Stimulated activated effector memory CD8-positive, alpha-beta T cell treated with anti-CD3 and anti-CD28 coated beads, Interleukin-12 subunit alpha, Interleukin-12 subunit beta, amount 100 ng/mL, for 72 hours (primary cell): Measurements from ENCODE around the gene XRCC4.
"Not testable (repeated sequence)": the region's sequence is repeated elsewhere in the genome, so short reads cannot be mapped to it uniquely, and the experiment has no call there.

ENCODE experiments used
- ATAC-seq: fragments of 150-1000 bp; cut with Tn5 transposase; 2 replicates; pipeline ENCODE4 v1.10.0; 2021
- DNase-seq, 2 donors: peaks; one replicate each; pipeline ENCODE4 v3.0.0; 2021 to 2022; ENCODE audit warnings: low spot score in 2 of 2
- H3K27ac Mint-ChIP-seq: one replicate; pipeline ENCODE4 v1.8.0; 2022; ENCODE audit warnings: mild to moderate bottlenecking, mixed read lengths
- H3K36me3 Mint-ChIP-seq: one replicate; pipeline ENCODE4 v1.8.0; 2022; ENCODE audit warnings: mild to moderate bottlenecking, mixed read lengths
- H3K4me1 Mint-ChIP-seq: one replicate; pipeline ENCODE4 v1.8.0; 2022; ENCODE audit warnings: mixed read lengths
- H3K4me3 Mint-ChIP-seq: one replicate; pipeline ENCODE4 v1.8.0; 2022; ENCODE audit warnings: mild to moderate bottlenecking, mixed read lengths
- H3K9me3 Mint-ChIP-seq: one replicate; pipeline ENCODE4 v1.8.0; 2022; ENCODE audit warnings: mixed read lengths

Gene XRCC4

GRCh38 chr5:83125560-83125959 is 48.2 kb downstream of the XRCC4 start:
- H3K9me3 Mint-ChIP-seq = peaks cover 3% of the 10 kb centered on the region
- H3K4me3 Mint-ChIP-seq = no peak overlapping the region
- no peaks in the 10 kb centered on the region for H3K4me1 Mint-ChIP-seq
- no peak for DNase-seq
- ATAC-seq = no peak
- H3K36me3 Mint-ChIP-seq = no peaks in the 10 kb centered on the region
- H3K27ac Mint-ChIP-seq = no peak overlapping the region

DNA sequence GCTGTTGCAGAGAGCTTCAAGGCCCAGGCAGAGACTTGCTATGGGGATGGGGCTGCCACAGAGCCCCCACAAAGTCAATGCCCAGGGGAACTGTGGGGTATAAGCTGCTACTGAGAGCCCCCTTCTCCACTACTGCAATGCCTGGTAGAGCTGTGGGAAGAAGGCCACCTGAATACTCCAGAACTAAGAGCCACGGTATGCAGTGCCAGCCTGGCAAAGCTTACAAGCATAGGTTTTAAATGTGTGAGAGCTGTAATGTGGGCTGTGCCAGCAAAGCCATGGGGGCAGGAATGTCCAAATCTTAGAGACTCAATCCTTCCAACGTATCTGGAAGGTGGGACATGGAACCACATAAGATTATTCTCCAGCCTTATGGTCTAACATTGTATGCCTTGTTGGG is 49.2 kb downstream of the XRCC4 start:
- ATAC-seq (no peak), DNase-seq (no peak)
- no peak overlapping the region for H3K4me3 Mint-ChIP-seq
- H3K36me3 Mint-ChIP-seq = no peaks in the 10 kb centered on the region
- no peaks in the 10 kb centered on the region for H3K4me1 Mint-ChIP-seq
- peaks cover 8% of the 10 kb centered on the region for H3K9me3 Mint-ChIP-seq
- no peak overlapping the region for H3K27ac Mint-ChIP-seq

- H3K9me3 Mint-ChIP-seq = peaks cover 7% of the 10 kb centered on the region
- H3K27ac Mint-ChIP-seq = no peak overlapping the region
- ATAC-seq = no peak
- H3K4me1 Mint-ChIP-seq = no peaks in the 10 kb centered on the region
- no peak for DNase-seq
- no peak overlapping the region for H3K4me3 Mint-ChIP-seq
- no peaks in the 10 kb centered on the region for H3K36me3 Mint-ChIP-seq
Measured at GRCh38 chr5:83133797-83134196, 56.5 kb downstream of the XRCC4 start.

DNA sequence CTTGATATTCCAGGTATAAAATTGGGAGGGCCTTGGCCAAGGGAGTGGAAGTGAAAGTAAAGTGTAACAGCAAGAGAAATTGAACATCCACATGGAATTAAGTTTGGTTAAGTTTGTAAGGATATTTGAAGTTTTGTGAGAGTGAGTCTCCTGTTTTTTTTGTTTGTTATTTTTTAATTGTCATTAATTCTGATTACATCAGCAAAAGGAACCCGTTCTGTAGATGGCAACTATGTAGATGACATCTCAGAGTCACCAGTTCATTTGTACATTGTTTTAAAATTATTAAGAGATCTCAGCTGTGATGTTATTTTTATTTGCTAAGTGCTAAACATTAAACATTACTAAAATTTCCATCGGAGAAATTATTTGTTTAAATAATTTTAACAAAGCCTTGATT is 65.2 kb downstream of the XRCC4 start:
- H3K9me3 Mint-ChIP-seq = no peaks in the 10 kb centered on the region
- H3K4me3 Mint-ChIP-seq = no peak overlapping the region
- H3K36me3 Mint-ChIP-seq = no peaks in the 10 kb centered on the region
- DNase-seq (no peak), ATAC-seq (no peak)
- H3K27ac Mint-ChIP-seq = no peak overlapping the region
- no peaks in the 10 kb centered on the region for H3K4me1 Mint-ChIP-seq

DNA sequence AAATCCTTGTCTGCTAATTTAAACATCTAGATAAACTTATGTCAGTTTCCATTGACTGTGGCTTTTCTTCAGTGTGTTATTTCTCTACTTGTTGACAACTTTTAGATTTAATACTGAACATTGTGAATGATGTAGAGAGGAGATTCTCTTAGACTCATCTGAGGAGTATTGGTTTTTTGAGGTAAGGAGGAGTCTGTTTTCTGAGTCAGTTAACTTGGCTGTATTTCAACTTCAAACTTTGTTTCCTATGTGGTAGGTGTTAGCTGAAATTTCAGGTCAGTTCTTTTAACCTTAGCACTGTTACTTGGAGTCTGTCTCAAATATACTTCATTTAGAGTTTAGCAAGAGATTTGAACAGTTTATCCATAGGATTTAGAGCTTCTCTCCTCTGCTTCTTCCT is 67.9 kb downstream of the XRCC4 start:
- ATAC-seq (no peak), DNase-seq (no peak)
- H3K4me3 Mint-ChIP-seq = no peak overlapping the region
- H3K36me3 Mint-ChIP-seq = no peaks in the 10 kb centered on the region
- H3K4me1 Mint-ChIP-seq = no peaks in the 10 kb centered on the region
- H3K9me3 Mint-ChIP-seq = no peaks in the 10 kb centered on the region
- no peak overlapping the region for H3K27ac Mint-ChIP-seq

- no peak for ATAC-seq
- no peaks in the 10 kb centered on the region for H3K36me3 Mint-ChIP-seq
Measured at GRCh38 chr5:83145882-83146331, 68.6 kb downstream of the XRCC4 start.

GRCh38 chr5:83146441-83146840 is 69.1 kb downstream of the XRCC4 start:
- H3K36me3 Mint-ChIP-seq = no peaks in the 10 kb centered on the region
- no peak for ATAC-seq
- no peak overlapping the region for H3K27ac Mint-ChIP-seq

More at GRCh38 chr5:83145882-83146331, 68.6 kb downstream of the XRCC4 start:
- H3K27ac Mint-ChIP-seq = no peak overlapping the region
- H3K4me3 Mint-ChIP-seq = no peak overlapping the region
- no peak for DNase-seq
- no peaks in the 10 kb centered on the region for H3K4me1 Mint-ChIP-seq
- no peaks in the 10 kb centered on the region for H3K9me3 Mint-ChIP-seq

DNA sequence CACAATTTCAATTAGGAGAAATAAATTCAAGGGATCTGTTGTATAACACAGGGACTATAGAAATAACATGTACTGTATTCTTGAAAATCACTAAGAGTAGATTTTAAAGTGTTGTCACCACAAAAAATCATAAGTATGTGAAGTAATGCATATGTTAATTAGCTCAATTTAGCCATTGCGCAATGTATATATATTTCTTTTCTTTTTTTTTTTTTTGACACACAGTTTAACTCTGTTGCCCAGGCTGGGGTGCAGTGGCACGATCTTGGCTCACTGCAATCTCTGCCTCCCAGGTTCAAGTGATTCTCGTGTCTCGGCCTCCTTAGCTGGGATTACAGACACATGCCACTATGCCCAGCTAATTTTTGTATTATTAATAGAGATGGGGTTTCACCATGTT is 70.2 kb downstream of the XRCC4 start:
- H3K9me3 Mint-ChIP-seq = no peaks in the 10 kb centered on the region
- H3K27ac Mint-ChIP-seq = no peak overlapping the region
- no peak overlapping the region for H3K4me3 Mint-ChIP-seq
- no peaks in the 10 kb centered on the region for H3K36me3 Mint-ChIP-seq
- H3K4me1 Mint-ChIP-seq = no peaks in the 10 kb centered on the region
- DNase-seq = no peak
- ATAC-seq = no peak

More at GRCh38 chr5:83146441-83146840, 69.1 kb downstream of the XRCC4 start:
- H3K4me1 Mint-ChIP-seq = no peaks in the 10 kb centered on the region
- DNase-seq = no peak
- H3K9me3 Mint-ChIP-seq = no peaks in the 10 kb centered on the region
- H3K4me3 Mint-ChIP-seq = no peak overlapping the region

- Mint-ChIP-seq H3K9me3 (no peaks in the 10 kb centered on the region), H3K36me3 (no peaks in the 10 kb centered on the region), H3K4me3 (no peak overlapping the region), H3K27ac (no peak overlapping the region), H3K4me1 (no peaks in the 10 kb centered on the region)
- ATAC-seq = no peak
- no peak for DNase-seq
Measured at GRCh38 chr5:83148370-83148769, 71.0 kb downstream of the XRCC4 start.

- no peaks in the 10 kb centered on the region for H3K9me3 Mint-ChIP-seq
- DNase-seq (no peak), ATAC-seq (no peak)
- no peaks in the 10 kb centered on the region for H3K36me3 Mint-ChIP-seq
- no peaks in the 10 kb centered on the region for H3K4me1 Mint-ChIP-seq
- no peak overlapping the region for H3K4me3 Mint-ChIP-seq
- H3K27ac Mint-ChIP-seq = no peak overlapping the region
Measured at GRCh38 chr5:83149671-83150070, 72.3 kb downstream of the XRCC4 start.

DNA sequence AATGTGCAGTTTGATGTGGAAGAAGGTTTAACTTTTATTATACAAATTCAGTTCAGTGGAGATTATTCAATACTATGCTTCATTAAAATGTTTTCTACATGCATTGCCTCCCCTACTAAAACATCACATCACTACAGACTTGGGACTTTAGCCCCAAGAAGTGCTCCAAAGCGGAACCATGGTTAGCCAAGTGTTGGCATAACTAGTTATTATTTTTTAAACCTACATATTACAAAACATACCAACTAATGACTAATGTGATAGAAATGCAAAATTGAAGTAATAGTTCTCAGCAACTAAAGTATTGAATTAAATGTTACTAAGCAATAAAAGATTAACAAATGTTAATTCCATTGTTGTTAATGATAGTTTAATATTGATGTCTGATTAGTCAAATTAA is 74.5 kb downstream of the XRCC4 start:
- H3K9me3 Mint-ChIP-seq = no peaks in the 10 kb centered on the region
- DNase-seq = no peak
- H3K4me3 Mint-ChIP-seq = no peak overlapping the region
- ATAC-seq = no peak
- H3K4me1 Mint-ChIP-seq = no peaks in the 10 kb centered on the region
- H3K27ac Mint-ChIP-seq = no peak overlapping the region
- no peaks in the 10 kb centered on the region for H3K36me3 Mint-ChIP-seq

DNA sequence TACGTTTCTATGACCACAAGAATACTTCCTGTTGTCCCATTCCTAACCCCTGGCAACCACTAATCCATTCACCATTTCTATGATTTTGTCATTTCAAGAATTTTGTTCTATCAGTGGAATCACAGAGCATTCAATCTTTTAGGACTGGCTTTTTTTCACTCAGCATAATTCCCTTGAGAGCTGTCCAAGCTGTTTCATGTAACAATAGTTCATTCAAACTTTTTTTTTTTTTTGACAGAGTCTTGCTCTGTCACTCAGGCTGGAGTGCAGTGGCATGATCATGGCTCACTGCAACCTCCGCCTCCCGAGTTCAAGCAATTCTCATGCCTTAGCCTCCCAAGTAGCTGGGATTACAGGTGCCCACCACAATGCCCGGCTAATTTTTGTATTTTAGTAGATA is 75.6 kb downstream of the XRCC4 start:
- not testable (repeated sequence) for DNase-seq, H3K27ac Mint-ChIP-seq, H3K4me3 Mint-ChIP-seq, H3K36me3 Mint-ChIP-seq, H3K9me3 Mint-ChIP-seq, ATAC-seq, H3K4me1 Mint-ChIP-seq

DNA sequence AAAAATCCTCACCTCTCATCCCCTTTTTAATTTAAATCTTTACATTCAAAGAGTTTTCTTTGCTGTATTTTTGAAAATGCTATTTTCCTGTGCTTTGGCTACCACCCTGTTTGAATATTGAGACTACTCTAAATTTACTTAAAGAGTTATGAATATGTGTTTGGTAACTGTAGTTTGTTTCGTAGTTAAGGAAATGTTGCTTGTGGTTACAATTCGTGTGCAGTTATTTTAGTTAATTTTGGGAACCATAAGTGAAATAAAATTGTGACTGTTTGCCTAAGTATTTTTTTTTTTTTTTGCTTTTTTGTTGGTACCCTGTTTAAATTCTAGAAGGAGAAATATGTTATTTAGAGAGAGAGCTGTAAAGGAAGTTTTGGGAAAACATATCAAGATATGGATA is 78.7 kb downstream of the XRCC4 start:
- ATAC-seq (no peak), DNase-seq (no peak)
- Mint-ChIP-seq H3K27ac (no peak overlapping the region), H3K9me3 (no peaks in the 10 kb centered on the region), H3K4me3 (no peak overlapping the region), H3K36me3 (no peaks in the 10 kb centered on the region), H3K4me1 (no peaks in the 10 kb centered on the region)

DNA sequence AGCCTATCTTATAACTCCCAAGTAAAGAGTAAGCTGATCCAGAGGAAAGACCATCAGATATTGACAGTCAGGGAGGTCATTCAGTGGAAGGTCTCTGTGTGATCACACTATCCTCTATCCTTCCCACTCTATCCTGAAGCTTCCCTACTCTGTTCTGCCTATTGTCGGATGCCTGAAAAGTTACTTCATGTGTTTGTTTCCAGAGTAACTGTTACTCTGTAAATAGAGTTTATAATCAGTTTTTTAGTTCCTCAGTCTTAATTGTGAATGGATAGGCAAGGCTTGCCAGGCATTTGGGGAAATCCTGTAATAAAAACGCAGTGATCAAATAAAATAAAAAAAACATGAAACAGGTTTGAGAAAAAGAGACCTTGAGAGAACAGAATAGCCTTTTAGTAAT is 79.8 kb downstream of the XRCC4 start:
- Mint-ChIP-seq H3K36me3 (no peaks in the 10 kb centered on the region), H3K4me1 (no peaks in the 10 kb centered on the region), H3K9me3 (no peaks in the 10 kb centered on the region), H3K27ac (no peak overlapping the region), H3K4me3 (no peak overlapping the region)
- ATAC-seq = no peak
- DNase-seq = no peak

DNA sequence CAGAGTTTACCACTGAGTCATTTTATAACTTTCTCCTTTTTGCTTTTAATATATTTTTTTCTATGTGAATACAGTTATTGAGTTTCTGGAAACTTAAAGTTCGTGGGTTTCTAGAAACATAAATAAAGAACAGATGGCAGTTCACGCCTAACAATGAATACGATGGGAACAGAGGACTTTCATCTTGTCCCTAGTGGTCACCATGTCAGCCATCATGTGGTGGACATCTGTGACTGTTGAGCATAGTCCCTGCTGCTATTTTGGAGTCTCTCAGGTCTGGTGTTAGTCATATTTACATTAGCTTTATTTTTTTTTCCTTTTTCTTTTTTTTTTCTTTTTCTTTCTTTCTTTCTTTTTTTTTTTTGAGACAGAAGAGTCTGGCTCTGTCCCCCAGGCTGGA is 85.3 kb downstream of the XRCC4 start:
- H3K36me3 Mint-ChIP-seq = no peaks in the 10 kb centered on the region
- ATAC-seq (no peak), DNase-seq (no peak)
- H3K9me3 Mint-ChIP-seq = no peaks in the 10 kb centered on the region
- H3K4me1 Mint-ChIP-seq = no peaks in the 10 kb centered on the region
- no peak overlapping the region for H3K4me3 Mint-ChIP-seq
- no peak overlapping the region for H3K27ac Mint-ChIP-seq

DNA sequence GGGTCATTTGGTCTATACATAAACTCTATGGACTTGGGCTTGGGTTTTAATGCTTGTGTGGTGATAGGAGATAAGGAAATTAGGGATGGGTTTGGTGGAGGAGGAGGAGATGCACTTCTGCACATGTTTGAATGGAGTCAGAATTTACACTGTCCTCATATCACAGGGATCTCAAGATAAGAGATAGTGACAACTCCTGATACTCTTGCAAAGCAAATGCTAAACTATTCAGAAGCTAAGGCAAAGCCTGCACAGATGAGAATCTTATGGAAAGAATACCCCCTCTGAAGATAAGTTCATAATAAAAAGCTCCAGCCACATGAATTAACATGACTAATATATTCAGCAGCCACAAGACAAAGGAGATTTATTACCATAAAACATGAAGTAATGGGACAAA is 90.2 kb downstream of the XRCC4 start:
- Mint-ChIP-seq H3K27ac (no peak overlapping the region), H3K4me1 (no peaks in the 10 kb centered on the region), H3K9me3 (no peaks in the 10 kb centered on the region)

More for the DNA sequence above, 90.2 kb downstream of the XRCC4 start:
- no peak for ATAC-seq
- DNase-seq = no peak
- H3K36me3 Mint-ChIP-seq = no peaks in the 10 kb centered on the region
- no peak overlapping the region for H3K4me3 Mint-ChIP-seq
